Measurements from ENCODE around the gene MCC. TPM values are rescaled to one million over a fixed set of nuclear protein-coding genes. Genes with fewer than 3 reads are reported as not detected.

MCC gene
- total RNA-seq, 1 experiment from 2014 or later: 0.41 TPM

DNA sequence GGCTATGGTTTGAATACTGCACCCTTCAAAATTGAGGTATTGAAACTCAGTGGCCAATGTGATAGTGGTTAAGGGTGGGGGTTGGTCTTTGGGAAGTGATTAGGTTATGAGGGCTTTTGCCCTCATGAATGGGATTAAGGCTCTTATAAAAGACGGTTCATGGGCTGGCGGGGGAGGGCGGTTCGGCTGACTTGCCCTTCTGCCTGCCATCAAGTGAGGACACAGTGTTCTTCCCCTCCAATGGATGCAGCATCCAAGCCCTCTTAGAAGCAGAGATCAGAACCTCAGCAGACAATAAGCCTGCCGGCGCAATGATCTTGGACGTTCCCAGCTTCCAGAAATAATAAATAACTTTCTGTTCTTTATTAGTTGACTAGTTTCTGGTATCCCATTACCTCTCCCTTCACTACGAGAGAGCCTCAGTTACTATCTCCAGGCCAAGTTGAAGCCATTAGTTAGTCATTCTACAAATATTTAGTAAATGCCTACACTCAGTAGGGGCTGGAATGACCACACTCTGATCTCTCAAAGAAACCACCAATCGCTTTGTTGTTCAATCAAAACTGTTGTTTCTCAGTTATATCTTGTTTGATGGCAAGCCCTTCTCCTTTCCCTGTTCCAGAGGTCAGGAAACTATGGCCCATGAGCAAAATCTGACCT is 272.7 kb downstream of the MCC start:
- Histone ChIP-seq H3K9me3 (ENCODE audit: control insufficient read depth, insufficient read depth, low read depth, low read length) (no peaks in the 10 kb centered on the region), H3K27ac (ENCODE audit: low read length) (no peak overlapping the region), H3K27me3 (ENCODE audit: control insufficient read depth, insufficient read depth, low read length) (no peaks in the 10 kb centered on the region), H3K4me1 (ENCODE audit: control insufficient read depth, insufficient read depth, low read length) (no peaks in the 10 kb centered on the region; the same call in 1 of the 2 replicates), H3K36me3 (ENCODE audit: control insufficient read depth, insufficient read depth, low read length) (no peaks in the 10 kb centered on the region), H3K4me3 (ENCODE audit: low read depth in 2 of 2, low read length in 2 of 2) (no peak overlapping the region)
- DNase-seq (ENCODE audit: low read depth, low spot score): no peak
- ATAC-seq: no peak
- TF ChIP-seq REST (IDR thresholded peaks at IDR 0.05; ENCODE audit: insufficient read depth in 1 of 2, low read depth in 2 of 2, low read length in 1 of 2) (no peak), POLR2AphosphoS5 (IDR thresholded peaks at IDR 0.05; ENCODE audit: low read depth, low read length) (no peak), SIN3A (IDR thresholded peaks at IDR 0.05; ENCODE audit: borderline replicate concordance, insufficient read depth, low read depth, low read length) (no peak), TCF7L2 (IDR thresholded peaks at IDR 0.05; ENCODE audit: low read depth, low read length) (no peak)
- TF ChIP-seq, protein P1, sequence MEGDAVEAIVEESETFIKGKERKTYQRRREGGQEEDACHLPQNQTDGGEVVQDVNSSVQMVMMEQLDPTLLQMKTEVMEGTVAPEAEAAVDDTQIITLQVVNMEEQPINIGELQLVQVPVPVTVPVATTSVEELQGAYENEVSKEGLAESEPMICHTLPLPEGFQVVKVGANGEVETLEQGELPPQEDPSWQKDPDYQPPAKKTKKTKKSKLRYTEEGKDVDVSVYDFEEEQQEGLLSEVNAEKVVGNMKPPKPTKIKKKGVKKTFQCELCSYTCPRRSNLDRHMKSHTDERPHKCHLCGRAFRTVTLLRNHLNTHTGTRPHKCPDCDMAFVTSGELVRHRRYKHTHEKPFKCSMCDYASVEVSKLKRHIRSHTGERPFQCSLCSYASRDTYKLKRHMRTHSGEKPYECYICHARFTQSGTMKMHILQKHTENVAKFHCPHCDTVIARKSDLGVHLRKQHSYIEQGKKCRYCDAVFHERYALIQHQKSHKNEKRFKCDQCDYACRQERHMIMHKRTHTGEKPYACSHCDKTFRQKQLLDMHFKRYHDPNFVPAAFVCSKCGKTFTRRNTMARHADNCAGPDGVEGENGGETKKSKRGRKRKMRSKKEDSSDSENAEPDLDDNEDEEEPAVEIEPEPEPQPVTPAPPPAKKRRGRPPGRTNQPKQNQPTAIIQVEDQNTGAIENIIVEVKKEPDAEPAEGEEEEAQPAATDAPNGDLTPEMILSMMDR (IDR thresholded peaks at IDR 0.05): no peak
- intact Hi-C loops (cut with micrococcal nuclease; ENCODE audit: unreplicated experiment): no loop called here
- CTCF ChIA-PET: no interaction called here
- in situ Hi-C loops (cut with HindIII; ENCODE audit: low pct_unique_long_range_greater_than_20kb, low sequenced_read_pairs): no loop called here
- no TSS peak for BruUV-seq (replicated peaks)
- POLR2A ChIA-PET: no interaction called here

DNA sequence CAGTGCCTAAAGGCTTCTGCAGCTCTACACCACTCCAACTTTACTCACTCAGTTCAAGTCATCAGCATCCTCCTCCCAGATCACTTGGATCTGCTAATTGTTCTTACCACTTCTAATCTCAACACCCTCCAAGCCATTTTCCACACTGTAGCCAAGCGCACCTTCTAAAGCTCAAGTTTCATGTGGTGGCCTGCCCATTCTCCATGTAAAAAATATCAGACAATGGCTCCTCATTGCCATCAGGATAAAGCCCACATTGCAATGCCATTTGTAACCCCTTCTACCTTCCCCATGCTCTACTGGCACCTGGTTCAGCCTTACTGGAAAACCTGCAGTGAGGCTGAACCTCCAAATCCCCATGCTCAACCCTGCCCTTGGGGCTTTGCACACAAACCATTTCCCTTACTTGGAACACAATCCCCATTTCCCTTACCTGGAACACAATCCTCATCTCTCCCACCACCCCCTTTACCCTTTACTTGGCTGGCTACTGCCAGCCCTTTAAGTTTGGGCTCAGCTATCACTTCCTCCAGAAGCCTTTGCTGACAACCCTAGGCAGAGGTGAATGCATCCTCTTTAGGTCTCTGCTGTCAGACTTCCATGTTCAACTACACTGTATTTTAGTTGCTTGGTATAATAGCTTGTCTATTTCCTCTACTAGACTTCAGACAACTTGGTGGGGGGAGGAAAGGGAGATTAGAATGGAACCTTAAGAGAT is 273.5 kb downstream of the MCC start:
- BruUV-seq (replicated peaks): no TSS peak
- POLR2A ChIA-PET: no interaction called here
- no peak for ATAC-seq

More for the DNA sequence above, 273.5 kb downstream of the MCC start:
- no peak for TF ChIP-seq SIN3A (IDR thresholded peaks at IDR 0.05; ENCODE audit: borderline replicate concordance, insufficient read depth, low read depth, low read length)
- TF ChIP-seq REST (IDR thresholded peaks at IDR 0.05; ENCODE audit: insufficient read depth in 1 of 2, low read depth in 2 of 2, low read length in 1 of 2): no peak
- TF ChIP-seq, protein P1 (IDR thresholded peaks at IDR 0.05): no peak
- TF ChIP-seq TCF7L2 (IDR thresholded peaks at IDR 0.05; ENCODE audit: low read depth, low read length): no peak
- TF ChIP-seq POLR2AphosphoS5 (IDR thresholded peaks at IDR 0.05; ENCODE audit: low read depth, low read length): no peak
- no peaks in the 10 kb centered on the region; the same call in 1 of the 2 replicates for H3K4me1 ChIP-seq (ENCODE audit: control insufficient read depth, insufficient read depth, low read length)
- H3K27me3 ChIP-seq (ENCODE audit: control insufficient read depth, insufficient read depth, low read length): no peaks in the 10 kb centered on the region
- no peak overlapping the region for H3K4me3 ChIP-seq (ENCODE audit: low read depth in 2 of 2, low read length in 2 of 2)
- intact Hi-C loops (cut with micrococcal nuclease; ENCODE audit: unreplicated experiment): no loop called here
- no peaks in the 10 kb centered on the region for H3K9me3 ChIP-seq (ENCODE audit: control insufficient read depth, insufficient read depth, low read depth, low read length)
- H3K36me3 ChIP-seq (ENCODE audit: control insufficient read depth, insufficient read depth, low read length): no peaks in the 10 kb centered on the region
- in situ Hi-C loops (cut with HindIII; ENCODE audit: low pct_unique_long_range_greater_than_20kb, low sequenced_read_pairs): no loop called here
- CTCF ChIA-PET: no interaction called here
- DNase-seq (ENCODE audit: low read depth, low spot score): no peak
- no peak overlapping the region for H3K27ac ChIP-seq (ENCODE audit: low read length)

Measured in Panc1 (cell line).